ENCODE results near the gene EXOC4. TPM values are rescaled to one million over a fixed set of nuclear protein-coding genes. Genes with fewer than 3 reads are reported as not detected.

The EXOC4 gene
- total RNA-seq, 1 experiment from 2014 or later = 111 TPM

DNA sequence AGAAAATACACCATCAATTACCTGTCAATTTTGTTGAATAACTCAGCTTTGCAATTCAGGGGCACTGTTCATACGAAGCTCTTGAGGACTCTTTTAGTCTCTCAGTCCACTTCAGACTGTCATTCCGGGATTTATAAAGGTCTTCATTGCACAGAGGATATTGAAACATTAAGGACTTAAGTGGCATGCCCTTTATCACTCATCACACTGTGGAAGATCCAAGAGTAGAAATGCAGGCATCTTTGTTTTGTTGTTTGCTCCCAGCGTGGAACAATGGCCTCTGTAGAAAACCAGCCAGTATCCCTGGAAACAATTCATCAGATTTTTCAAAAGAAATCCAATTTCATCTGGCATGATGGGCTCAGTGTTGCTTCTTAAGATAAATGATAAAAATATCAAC, 808.0 kb downstream of the EXOC4 start:
- Histone ChIP-seq H3K4me2 (ENCODE audit: low read depth, low read length, poor library complexity, severe bottlenecking) (no peak overlapping the region), H4K20me1 (ENCODE audit: insufficient read depth, low read depth, low read length) (no peaks in the 10 kb centered on the region), H3K27ac (ENCODE audit: low read length) (no peak overlapping the region), H3K9me2 (replicated peaks; ENCODE audit: insufficient read depth, low read length) (no peaks in the 10 kb centered on the region), H3K4me3 (ENCODE audit: low read length) (no peak overlapping the region), H3K27me3 (ENCODE audit: low read length) (no peaks in the 10 kb centered on the region), H3K9me3 (ENCODE audit: low read length) (no peaks in the 10 kb centered on the region), H3K4me1 (ENCODE audit: low read length) (peaks cover 6% of the 10 kb centered on the region; the same call in 1 of the 2 replicates), H2AFZ (ENCODE audit: low read length) (no peak overlapping the region), H3K36me3 (ENCODE audit: insufficient read depth, low read length) (no peaks in the 10 kb centered on the region), H3K9ac (ENCODE audit: low read length) (no peak overlapping the region), H3K79me2 (ENCODE audit: low read length) (no peaks in the 10 kb centered on the region)
- no peak for DNase-seq

GRCh38 chr7:134062460-134062859, 809.6 kb downstream of the EXOC4 start:
- Histone ChIP-seq H3K27me3 (ENCODE audit: low read length) (no peaks in the 10 kb centered on the region), H3K9me2 (replicated peaks; ENCODE audit: insufficient read depth, low read length) (no peaks in the 10 kb centered on the region), H3K4me1 (ENCODE audit: low read length) (peaks cover 6% of the 10 kb centered on the region; the same call in 1 of the 2 replicates)

GRCh38 chr7:134065415-134065814, 812.5 kb downstream of the EXOC4 start:
- Histone ChIP-seq H3K9ac (ENCODE audit: low read length) (no peak overlapping the region), H3K4me2 (ENCODE audit: low read depth, low read length, poor library complexity, severe bottlenecking) (no peak overlapping the region), H3K36me3 (ENCODE audit: insufficient read depth, low read length) (no peaks in the 10 kb centered on the region), H3K9me2 (replicated peaks; ENCODE audit: insufficient read depth, low read length) (no peaks in the 10 kb centered on the region), H3K4me1 (ENCODE audit: low read length) (no peaks in the 10 kb centered on the region), H3K4me3 (ENCODE audit: low read length) (no peak overlapping the region), H3K27ac (ENCODE audit: low read length) (no peak overlapping the region), H2AFZ (ENCODE audit: low read length) (no peak overlapping the region), H3K9me3 (ENCODE audit: low read length) (no peaks in the 10 kb centered on the region), H3K79me2 (ENCODE audit: low read length) (no peaks in the 10 kb centered on the region), H4K20me1 (ENCODE audit: insufficient read depth, low read depth, low read length) (no peaks in the 10 kb centered on the region), H3K27me3 (ENCODE audit: low read length) (no peaks in the 10 kb centered on the region)
- no peak for DNase-seq

More at GRCh38 chr7:134062460-134062859, 809.6 kb downstream of the EXOC4 start:
- no peaks in the 10 kb centered on the region for H3K9me3 ChIP-seq (ENCODE audit: low read length)
- DNase-seq = no peak
- no peaks in the 10 kb centered on the region for H3K79me2 ChIP-seq (ENCODE audit: low read length)
- no peaks in the 10 kb centered on the region for H3K36me3 ChIP-seq (ENCODE audit: insufficient read depth, low read length)
- no peaks in the 10 kb centered on the region for H4K20me1 ChIP-seq (ENCODE audit: insufficient read depth, low read depth, low read length)
- H3K4me3 ChIP-seq (ENCODE audit: low read length) = no peak overlapping the region
- no peak overlapping the region for H3K27ac ChIP-seq (ENCODE audit: low read length)
- H2AFZ ChIP-seq (ENCODE audit: low read length) = no peak overlapping the region
- no peak overlapping the region for H3K4me2 ChIP-seq (ENCODE audit: low read depth, low read length, poor library complexity, severe bottlenecking)
- H3K9ac ChIP-seq (ENCODE audit: low read length) = no peak overlapping the region

DNA sequence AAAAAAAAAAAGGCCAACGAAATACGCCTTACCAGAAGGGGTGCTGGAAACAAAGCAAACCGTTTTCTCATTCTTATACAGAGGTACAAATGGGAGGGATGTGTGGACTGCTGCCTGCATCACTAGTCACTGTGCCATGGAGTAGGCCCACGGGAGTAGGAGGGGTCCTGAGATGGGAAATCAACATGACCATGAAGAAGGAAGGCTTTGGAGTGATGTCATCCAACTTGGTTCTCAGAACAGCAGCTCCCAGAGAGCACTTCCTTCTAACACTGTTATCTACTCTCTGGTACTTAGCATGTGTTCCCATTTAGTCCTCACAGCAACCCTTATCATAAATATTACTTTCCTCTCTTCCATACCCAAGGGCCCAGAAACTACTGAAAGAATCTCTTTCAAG, 814.3 kb downstream of the EXOC4 start:
- no peak for DNase-seq
- Histone ChIP-seq H4K20me1 (ENCODE audit: insufficient read depth, low read depth, low read length) (no peaks in the 10 kb centered on the region), H3K4me3 (ENCODE audit: low read length) (no peak overlapping the region), H2AFZ (ENCODE audit: low read length) (no peak overlapping the region), H3K27me3 (ENCODE audit: low read length) (no peaks in the 10 kb centered on the region), H3K36me3 (ENCODE audit: insufficient read depth, low read length) (no peaks in the 10 kb centered on the region), H3K27ac (ENCODE audit: low read length) (no peak overlapping the region), H3K4me1 (ENCODE audit: low read length) (no peaks in the 10 kb centered on the region), H3K4me2 (ENCODE audit: low read depth, low read length, poor library complexity, severe bottlenecking) (no peak overlapping the region), H3K79me2 (ENCODE audit: low read length) (no peaks in the 10 kb centered on the region), H3K9me3 (ENCODE audit: low read length) (no peaks in the 10 kb centered on the region), H3K9ac (ENCODE audit: low read length) (no peak overlapping the region), H3K9me2 (replicated peaks; ENCODE audit: insufficient read depth, low read length) (no peaks in the 10 kb centered on the region)

DNA sequence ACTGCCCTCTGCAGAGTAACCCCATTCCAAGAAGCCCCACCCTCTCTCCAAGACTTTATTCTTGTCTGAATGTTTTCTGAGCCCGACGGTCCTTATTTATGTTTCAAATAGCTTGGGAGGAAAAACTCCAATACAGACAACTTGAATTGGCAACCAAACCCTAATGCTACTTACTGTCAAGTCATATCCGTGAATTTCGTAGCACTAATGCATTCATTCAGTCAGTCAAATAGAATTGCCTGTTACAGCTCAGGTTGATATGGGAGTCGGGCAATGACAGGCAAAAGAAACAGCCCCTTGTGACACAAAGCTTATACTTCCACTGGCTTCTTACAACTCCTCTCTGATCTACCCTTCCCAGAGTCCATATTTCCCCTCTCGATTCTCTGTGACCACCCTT, 815.8 kb downstream of the EXOC4 start:
- H3K4me1 ChIP-seq (ENCODE audit: low read length) = no peaks in the 10 kb centered on the region
- no peak overlapping the region for H3K4me2 ChIP-seq (ENCODE audit: low read depth, low read length, poor library complexity, severe bottlenecking)
- no peaks in the 10 kb centered on the region for H3K9me2 ChIP-seq (replicated peaks; ENCODE audit: insufficient read depth, low read length)
- H3K27ac ChIP-seq (ENCODE audit: low read length) = no peak overlapping the region
- no peaks in the 10 kb centered on the region for H4K20me1 ChIP-seq (ENCODE audit: insufficient read depth, low read depth, low read length)
- H2AFZ ChIP-seq (ENCODE audit: low read length) = no peak overlapping the region
- H3K27me3 ChIP-seq (ENCODE audit: low read length) = no peaks in the 10 kb centered on the region
- H3K79me2 ChIP-seq (ENCODE audit: low read length) = no peaks in the 10 kb centered on the region
- no peaks in the 10 kb centered on the region for H3K9me3 ChIP-seq (ENCODE audit: low read length)
- no peak overlapping the region for H3K9ac ChIP-seq (ENCODE audit: low read length)
- H3K36me3 ChIP-seq (ENCODE audit: insufficient read depth, low read length) = no peaks in the 10 kb centered on the region
- no peak for DNase-seq
- no peak overlapping the region for H3K4me3 ChIP-seq (ENCODE audit: low read length)

GRCh38 chr7:134069187-134069586, 816.3 kb downstream of the EXOC4 start:
- H3K79me2 ChIP-seq (ENCODE audit: low read length) = no peaks in the 10 kb centered on the region
- no peak overlapping the region for H2AFZ ChIP-seq (ENCODE audit: low read length)
- no peaks in the 10 kb centered on the region for H4K20me1 ChIP-seq (ENCODE audit: insufficient read depth, low read depth, low read length)
- no peaks in the 10 kb centered on the region for H3K9me2 ChIP-seq (replicated peaks; ENCODE audit: insufficient read depth, low read length)
- no peaks in the 10 kb centered on the region for H3K36me3 ChIP-seq (ENCODE audit: insufficient read depth, low read length)
- no peaks in the 10 kb centered on the region for H3K27me3 ChIP-seq (ENCODE audit: low read length)
- H3K4me1 ChIP-seq (ENCODE audit: low read length) = no peaks in the 10 kb centered on the region
- H3K4me3 ChIP-seq (ENCODE audit: low read length) = no peak overlapping the region
- H3K9ac ChIP-seq (ENCODE audit: low read length) = no peak overlapping the region
- H3K27ac ChIP-seq (ENCODE audit: low read length) = no peak overlapping the region
- H3K9me3 ChIP-seq (ENCODE audit: low read length) = no peaks in the 10 kb centered on the region
- DNase-seq = no peak
- no peak overlapping the region for H3K4me2 ChIP-seq (ENCODE audit: low read depth, low read length, poor library complexity, severe bottlenecking)

- Histone ChIP-seq H3K4me1 (ENCODE audit: low read length) (no peaks in the 10 kb centered on the region), H3K4me2 (ENCODE audit: low read depth, low read length, poor library complexity, severe bottlenecking) (no peak overlapping the region), H2AFZ (ENCODE audit: low read length) (no peak overlapping the region), H3K27me3 (ENCODE audit: low read length) (no peaks in the 10 kb centered on the region), H3K4me3 (ENCODE audit: low read length) (no peak overlapping the region), H3K79me2 (ENCODE audit: low read length) (no peaks in the 10 kb centered on the region), H3K9me3 (ENCODE audit: low read length) (no peaks in the 10 kb centered on the region), H4K20me1 (ENCODE audit: insufficient read depth, low read depth, low read length) (no peaks in the 10 kb centered on the region), H3K27ac (ENCODE audit: low read length) (no peak overlapping the region), H3K9me2 (replicated peaks; ENCODE audit: insufficient read depth, low read length) (no peaks in the 10 kb centered on the region), H3K9ac (ENCODE audit: low read length) (no peak overlapping the region), H3K36me3 (ENCODE audit: insufficient read depth, low read length) (no peaks in the 10 kb centered on the region)
- no peak for DNase-seq
These were observed 817.8 kb downstream of the EXOC4 start for GRCh38 chr7:134070673-134071072.

DNA sequence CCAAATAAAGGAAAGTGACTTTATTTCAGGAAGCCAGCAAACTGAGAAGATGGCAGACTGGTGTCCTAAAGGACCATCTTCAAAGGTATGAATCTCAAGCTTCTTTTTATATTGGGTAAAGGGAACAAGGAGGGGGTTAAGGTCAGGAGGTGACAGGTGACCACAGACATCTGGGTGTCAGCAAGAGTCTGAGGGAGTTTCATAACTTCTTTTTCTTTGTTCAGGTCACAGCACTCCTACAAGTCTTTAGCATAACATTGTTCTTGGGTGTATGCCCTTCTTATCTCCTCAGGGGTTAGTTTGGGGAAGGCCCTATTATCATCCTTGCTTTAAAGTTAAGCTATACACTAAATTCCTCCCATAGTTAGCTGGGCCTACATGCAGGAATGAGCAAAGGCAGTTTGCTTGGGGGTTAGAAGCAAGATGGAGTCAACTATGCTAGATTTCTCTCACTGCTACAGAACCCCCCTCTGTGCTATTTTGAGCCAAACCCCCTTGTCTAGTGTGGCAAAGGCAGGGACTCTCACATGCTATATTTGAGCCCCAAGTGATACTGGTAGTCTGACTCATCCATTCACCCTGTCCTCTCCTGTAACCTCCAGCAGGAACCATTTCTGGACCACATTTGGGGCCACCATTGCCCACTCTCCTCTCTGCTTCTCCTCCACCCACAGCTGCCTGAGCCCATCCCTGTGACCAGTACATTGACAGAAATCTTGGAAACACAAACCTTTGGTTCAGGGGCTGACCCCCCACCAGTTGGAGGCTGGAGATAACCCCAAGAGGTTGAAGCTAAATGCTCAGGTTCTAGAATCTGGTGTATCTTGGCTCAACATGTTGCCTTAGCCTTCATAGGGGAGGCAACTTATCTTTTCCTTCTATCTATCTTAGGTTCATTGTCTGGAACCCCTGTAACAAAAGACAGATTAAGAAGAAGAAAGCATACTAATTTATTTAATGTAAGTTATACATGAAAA, 818.8 kb downstream of the EXOC4 start:
- H3K79me2 ChIP-seq (ENCODE audit: low read length) = no peaks in the 10 kb centered on the region
- no peak overlapping the region for H3K4me3 ChIP-seq (ENCODE audit: low read length)
- no peaks in the 10 kb centered on the region for H3K4me1 ChIP-seq (ENCODE audit: low read length)
- H3K27me3 ChIP-seq (ENCODE audit: low read length) = no peaks in the 10 kb centered on the region
- H3K9ac ChIP-seq (ENCODE audit: low read length) = no peak overlapping the region
- H3K36me3 ChIP-seq (ENCODE audit: insufficient read depth, low read length) = no peaks in the 10 kb centered on the region
- no peak overlapping the region for H2AFZ ChIP-seq (ENCODE audit: low read length)
- no peak overlapping the region for H3K4me2 ChIP-seq (ENCODE audit: low read depth, low read length, poor library complexity, severe bottlenecking)
- H3K9me3 ChIP-seq (ENCODE audit: low read length) = no peaks in the 10 kb centered on the region
- no peaks in the 10 kb centered on the region for H4K20me1 ChIP-seq (ENCODE audit: insufficient read depth, low read depth, low read length)
- H3K9me2 ChIP-seq (replicated peaks; ENCODE audit: insufficient read depth, low read length) = no peaks in the 10 kb centered on the region
- no peak for DNase-seq
- no peak overlapping the region for H3K27ac ChIP-seq (ENCODE audit: low read length)

Data from Karpas-422 (cell line).